HEK293 (cell line): Measurements from ENCODE around the gene PCF11.

Experiments used
- GFI1B ChIP-seq: fragments of 450-650 bp; formaldehyde crosslinking; IDR thresholded peaks from 2 replicates; pipeline ENCODE4 v1.5.1; 2016; ENCODE audit warnings: missing biosample characterization, missing genetic modification characterization
- KLF9 ChIP-seq: fragments of 450-650 bp; formaldehyde crosslinking; IDR thresholded peaks from 2 replicates; pipeline ENCODE4 v1.5.1; 2016; ENCODE audit warnings: missing biosample characterization, missing genetic modification characterization, low read depth
- MEIS1 ChIP-seq: sonication (generic); formaldehyde crosslinking; IDR thresholded peaks from 2 replicates; pipeline ENCODE4 v1.8.1; 2022; ENCODE audit warnings: missing genetic modification reagents, mild to moderate bottlenecking, borderline replicate concordance
- OSR2 ChIP-seq: fragments of 450-650 bp; formaldehyde crosslinking; IDR thresholded peaks from 2 replicates; pipeline ENCODE4 v1.5.1; 2016; ENCODE audit warnings: missing biosample characterization, missing genetic modification characterization
- PRDM1 ChIP-seq: fragments of 450-650 bp; formaldehyde crosslinking; IDR thresholded peaks from 2 replicates; pipeline ENCODE4; 2016; ENCODE audit warnings: missing biosample characterization, missing genetic modification characterization
- ZBTB11 ChIP-seq: fragments of 450-650 bp; formaldehyde crosslinking; conservative IDR thresholded peaks from 2 replicates; pipeline ENCODE4 v1.5.1; 2016; ENCODE audit warnings: low read depth, missing biosample characterization, missing genetic modification characterization
- ZBTB48 ChIP-seq: fragments of 450-650 bp; formaldehyde crosslinking; IDR thresholded peaks from 2 replicates; pipeline ENCODE4 v1.5.1; 2016; ENCODE audit warnings: missing biosample characterization, missing genetic modification characterization
- ZBTB49 ChIP-seq: fragments of 450-650 bp; formaldehyde crosslinking; IDR thresholded peaks from 2 replicates; pipeline ENCODE4 v1.5.1; 2016; ENCODE audit warnings: missing biosample characterization, missing genetic modification characterization, low read depth
- ZNF114 ChIP-seq: fragments of 450-650 bp; formaldehyde crosslinking; IDR thresholded peaks from 2 replicates; pipeline ENCODE4 v1.5.0; 2017; ENCODE audit warnings: missing biosample characterization, missing genetic modification characterization
- ZNF148 ChIP-seq: fragments of 450-650 bp; formaldehyde crosslinking; IDR thresholded peaks from 2 replicates; pipeline ENCODE4 v1.5.0; 2017; ENCODE audit warnings: missing biosample characterization, missing genetic modification characterization, borderline replicate concordance
- ZNF16 ChIP-seq: fragments of 450-650 bp; formaldehyde crosslinking; IDR thresholded peaks from 2 replicates; pipeline ENCODE4 v1.5.1; 2016; ENCODE audit warnings: low read depth, missing biosample characterization, missing genetic modification characterization
- ZNF18 ChIP-seq: fragments of 450-650 bp; formaldehyde crosslinking; IDR thresholded peaks from 2 replicates; pipeline ENCODE4 v1.5.1; 2016; ENCODE audit warnings: missing biosample characterization, missing genetic modification characterization
- ZNF239 ChIP-seq: fragments of 450-650 bp; formaldehyde crosslinking; IDR thresholded peaks from 2 replicates; pipeline ENCODE4 v1.5.1; 2016; ENCODE audit warnings: missing biosample characterization, missing genetic modification characterization
- ZNF302 ChIP-seq: fragments of 450-650 bp; formaldehyde crosslinking; IDR thresholded peaks from 2 replicates; pipeline ENCODE4 v1.5.1; 2016; ENCODE audit warnings: missing biosample characterization, missing genetic modification characterization, low read depth
- ZNF398 ChIP-seq: fragments of 450-650 bp; formaldehyde crosslinking; IDR thresholded peaks from 2 replicates; pipeline ENCODE4 v1.5.1; 2017; ENCODE audit warnings: missing biosample characterization, missing genetic modification characterization
- ZNF473 ChIP-seq: fragments of 450-650 bp; formaldehyde crosslinking; IDR thresholded peaks from 2 replicates; pipeline ENCODE4 v1.5.1; 2017; ENCODE audit warnings: missing biosample characterization, missing genetic modification characterization
- ZNF48 ChIP-seq: fragments of 450-650 bp; formaldehyde crosslinking; IDR thresholded peaks from 2 replicates; pipeline ENCODE4 v1.5.1; 2016; ENCODE audit warnings: missing biosample characterization, missing genetic modification characterization
- ZNF585B ChIP-seq: fragments of 450-650 bp; formaldehyde crosslinking; IDR thresholded peaks from 2 replicates; pipeline ENCODE4 v1.5.1; 2016; ENCODE audit warnings: missing biosample characterization, missing genetic modification characterization
- ZNF600 ChIP-seq: fragments of 450-650 bp; formaldehyde crosslinking; IDR thresholded peaks from 2 replicates; pipeline ENCODE4 v1.5.1; 2016; ENCODE audit warnings: missing biosample characterization, missing genetic modification characterization
- ZNF707 ChIP-seq: fragments of 450-650 bp; formaldehyde crosslinking; IDR thresholded peaks from 2 replicates; pipeline ENCODE4 v1.5.1; 2016; ENCODE audit warnings: missing biosample characterization, missing genetic modification characterization
- ZNF768 ChIP-seq: fragments of 450-650 bp; formaldehyde crosslinking; IDR thresholded peaks from 2 replicates; pipeline ENCODE4 v1.5.1; 2018; ENCODE audit warnings: missing biosample characterization, mild to moderate bottlenecking, missing genetic modification characterization
- ZNF776 ChIP-seq: fragments of 450-650 bp; formaldehyde crosslinking; IDR thresholded peaks from 2 replicates; pipeline ENCODE4 v1.5.0; 2017; ENCODE audit warnings: missing biosample characterization, missing genetic modification characterization, borderline replicate concordance
- ZNF843 ChIP-seq: fragments of 450-650 bp; formaldehyde crosslinking; IDR thresholded peaks from 2 replicates; pipeline ENCODE4 v1.5.1; 2016; ENCODE audit warnings: missing biosample characterization, missing genetic modification characterization
- ZSCAN18 ChIP-seq: fragments of 450-650 bp; formaldehyde crosslinking; IDR thresholded peaks from 2 replicates; pipeline ENCODE4 v1.5.1; 2016; ENCODE audit warnings: missing biosample characterization, missing genetic modification characterization

PCF11 gene

GRCh38 chr11:83156144-83156995, 561 bp upstream of the PCF11 start (continued):
- TF ChIP-seq ZNF18 (tag by site-specific recombination) (no peak), ZNF239 (tag by site-specific recombination) (no peak), KLF9 (tag by site-specific recombination) (peak; percentile 43; the same call in 1 of the 2 replicates), PRDM1 (tag by site-specific recombination) (0 out of 2 replicates have a peak, but pooled peaks have one; percentile 11), ZNF398 (tag by site-specific recombination) (peak; percentile 98), ZNF768 (tag by site-specific recombination) (no peak), ZNF16 (tag by site-specific recombination) (no peak), ZNF600 (tag by site-specific recombination) (peak; percentile 81), ZBTB11 (tag by site-specific recombination) (peak; percentile 79), ZNF114 (tag by site-specific recombination) (no peak), ZNF302 (tag by site-specific recombination) (no peak), ZNF843 (tag by site-specific recombination) (no peak), ZNF473 (tag by site-specific recombination) (no peak), ZBTB49 (tag by site-specific recombination) (no peak), ZNF48 (tag by site-specific recombination) (no peak), ZNF776 (tag by site-specific recombination) (no peak), OSR2 (tag by site-specific recombination) (peak; percentile 53), ZNF707 (tag by site-specific recombination) (no peak), ZNF585B (tag by site-specific recombination) (no peak), GFI1B (tag by site-specific recombination) (no peak), ZNF148 (no peak), ZSCAN18 (tag by site-specific recombination) (no peak), MEIS1 (CRISPR knock-in tag) (no peak), ZBTB48 (tag by site-specific recombination) (peak; percentile 43; the same call in 1 of the 2 replicates)
